GM18951 (cell line): ENCODE measurements around the gene ISM1.

ENCODE experiments used
- POLR2A ChIP-seq: IDR thresholded peaks from 4 replicates; pipeline ENCODE4 v1.6.1; 2011; ENCODE audit warnings: mild to moderate bottlenecking; ENCODE audit not compliant: insufficient read length, insufficient read depth; ENCODE audit errors: extremely low read depth
- in situ Hi-C: fragments of 300-500 bp; cut with MboI; formaldehyde crosslinking; loops from one replicate; pipeline ENCODE4 v1.12.0; 2022; ENCODE audit warnings: low sequenced_read_pairs, mixed read lengths, inconsistent platforms; ENCODE audit not compliant: unreplicated experiment

Gene ISM1

GRCh38 chr20:13211956-13212618 lies 9.0 kb upstream of the ISM1 start:
- TF ChIP-seq POLR2A, result no peak
- in situ Hi-C loops, result no loop called here

GRCh38 chr20:13212750-13213149 lies 8.3 kb upstream of the ISM1 start:
- in situ Hi-C loops, result no loop called here
- TF ChIP-seq POLR2A, result no peak

- in situ Hi-C loops, result no loop called here
- TF ChIP-seq POLR2A, result no peak
Measured at GRCh38 chr20:13213335-13213734, 7.7 kb upstream of the ISM1 start.

- in situ Hi-C loops, result no loop called here
- TF ChIP-seq POLR2A, result no peak
Measured at GRCh38 chr20:13216533-13216932, 4.5 kb upstream of the ISM1 start.

- in situ Hi-C loops, result no loop called here
Measured at GRCh38 chr20:13219327-13220193, 1.5 kb upstream of the ISM1 start.

GRCh38 chr20:13220194-13220903 lies 725 bp upstream of the ISM1 start:
- in situ Hi-C loops, result no loop called here
- TF ChIP-seq POLR2A, result no peak

More at GRCh38 chr20:13219327-13220193, 1.5 kb upstream of the ISM1 start:
- TF ChIP-seq POLR2A, result no peak

- in situ Hi-C loops, result no loop called here
- TF ChIP-seq POLR2A, result no peak
Measured at GRCh38 chr20:13221313-13221672, 219 bp downstream of the ISM1 start.

GRCh38 chr20:13221673-13222318 lies 722 bp downstream of the ISM1 start:
- no peak for TF ChIP-seq POLR2A
- in situ Hi-C loops, result no loop called here

- TF ChIP-seq POLR2A, result no peak
- in situ Hi-C loops, result no loop called here
Measured at GRCh38 chr20:13222319-13222716, 1.2 kb downstream of the ISM1 start.

- no peak for TF ChIP-seq POLR2A
- in situ Hi-C loops, result no loop called here
Measured at GRCh38 chr20:13223736-13224520, 2.9 kb downstream of the ISM1 start.

GRCh38 chr20:13226367-13226766 lies 5.3 kb downstream of the ISM1 start:
- in situ Hi-C loops, result no loop called here
- TF ChIP-seq POLR2A, result no peak

GRCh38 chr20:13228771-13229170 lies 7.7 kb downstream of the ISM1 start:
- no peak for TF ChIP-seq POLR2A
- in situ Hi-C loops, result no loop called here

GRCh38 chr20:13229538-13229937 lies 8.5 kb downstream of the ISM1 start:
- in situ Hi-C loops, result no loop called here
- TF ChIP-seq POLR2A, result no peak
